Upper lobe of right lung (tissue), 1 donor: ENCODE data around the gene RSPRY1. TPM values are rescaled to one million over a fixed set of nuclear protein-coding genes. Genes with fewer than 3 reads are reported as not detected.

Experiments
- ATAC-seq: fragments of 200-7000 bp; cut with Tn5 transposase; one replicate; pipeline ENCODE4 v1.9.1; 2020; ENCODE audit warnings: mild to moderate bottlenecking, moderate library complexity
- DNase-seq: peaks from one replicate; pipeline ENCODE4 v3.0.0-alpha.2; 2020
- H3K27ac ChIP-seq: fragments of 200-600 bp; one replicate; pipeline ENCODE4 v1.8.0; 2022
- H3K27me3 ChIP-seq: fragments of 200-600 bp; one replicate; pipeline ENCODE4 v1.8.0; 2022; ENCODE audit warnings: mild to moderate bottlenecking
- H3K36me3 ChIP-seq: fragments of 200-600 bp; one replicate; pipeline ENCODE4 v1.8.0; 2022
- H3K4me1 ChIP-seq: fragments of 200-600 bp; one replicate; pipeline ENCODE4 v1.8.0; 2022
- H3K4me3 ChIP-seq: fragments of 200-600 bp; one replicate; pipeline ENCODE4 v1.8.0; 2022; ENCODE audit warnings: mild to moderate bottlenecking
- H3K9me3 ChIP-seq: fragments of 200-600 bp; one replicate; pipeline ENCODE4 v1.8.0; 2022
- CTCF ChIP-seq: fragments of 200-600 bp; IDR thresholded peaks from one replicate; pipeline ENCODE4 v1.8.0; 2022; ENCODE audit warnings: antibody characterized with exemption
- intact Hi-C: fragments of 100-400 bp; cut with DNase I; formaldehyde crosslinking; loops from one replicate; pipeline ENCODE4 v1.11.0; 2022
- total RNA-seq: library from RNA; stranded (reverse); fragmentation: NEBNext Ultra II Directional; extraction: Animal tissue kit (Norgen Biotek cat#: 25700); gene quantifications from one replicate; pipeline ENCODE4 v1.2.1, GENCODE V29; 2021
- donor health status: DM: no; HTN: yes; CAD: no; lungs with severe emphysema.

Gene RSPRY1
- total RNA-seq, 1 donor from 2014 or later, result 36.2 TPM

GRCh38 chr16:57234707-57235092, 48.6 kb downstream of the RSPRY1 start:
- Histone ChIP-seq H3K27me3 (no peaks in the 10 kb centered on the region), H3K4me1 (no peaks in the 10 kb centered on the region), H3K4me3 (no peak overlapping the region), H3K9me3 (no peaks in the 10 kb centered on the region), H3K27ac (no peak overlapping the region), H3K36me3 (peaks cover 90% of the 10 kb centered on the region)
- no peak for ATAC-seq
- DNase-seq, result no peak
- TF ChIP-seq CTCF, result no peak
- intact Hi-C loops, result no loop called here

GRCh38 chr16:57235128-57236021, 49.2 kb downstream of the RSPRY1 start:
- peaks cover 89% of the 10 kb centered on the region for H3K36me3 ChIP-seq
- no peak overlapping the region for H3K27ac ChIP-seq
- no peaks in the 10 kb centered on the region for H3K27me3 ChIP-seq
- intact Hi-C loops, result no loop called here
- H3K4me1 ChIP-seq, result no peaks in the 10 kb centered on the region
- no peak overlapping the region for H3K4me3 ChIP-seq
- no peaks in the 10 kb centered on the region for H3K9me3 ChIP-seq
- TF ChIP-seq CTCF, result no peak
- peak; percentile 53 for ATAC-seq
- DNase-seq, result no peak

GRCh38 chr16:57236022-57236350, 49.9 kb downstream of the RSPRY1 start:
- ATAC-seq, result no peak
- intact Hi-C loops, result no loop called here
- no peaks in the 10 kb centered on the region for H3K9me3 ChIP-seq
- DNase-seq, result no peak
- no peaks in the 10 kb centered on the region for H3K4me1 ChIP-seq
- no peak overlapping the region for H3K4me3 ChIP-seq
- no peak overlapping the region for H3K27ac ChIP-seq
- H3K36me3 ChIP-seq, result peaks cover 83% of the 10 kb centered on the region
- no peak for TF ChIP-seq CTCF
- no peaks in the 10 kb centered on the region for H3K27me3 ChIP-seq

- Histone ChIP-seq H3K4me3 (no peak overlapping the region), H3K27me3 (no peaks in the 10 kb centered on the region), H3K9me3 (no peaks in the 10 kb centered on the region), H3K27ac (no peak overlapping the region), H3K4me1 (no peaks in the 10 kb centered on the region), H3K36me3 (peaks cover 56% of the 10 kb centered on the region)
- DNase-seq (no peak), ATAC-seq (no peak)
- TF ChIP-seq CTCF, result no peak
- intact Hi-C loops, result no loop called here
Observed at GRCh38 chr16:57238682-57239081, 52.6 kb downstream of the RSPRY1 start.

GRCh38 chr16:57239107-57239506, 53.0 kb downstream of the RSPRY1 start:
- Histone ChIP-seq H3K27ac (no peak overlapping the region), H3K4me1 (no peaks in the 10 kb centered on the region), H3K27me3 (no peaks in the 10 kb centered on the region), H3K4me3 (no peak overlapping the region), H3K9me3 (no peaks in the 10 kb centered on the region), H3K36me3 (peaks cover 52% of the 10 kb centered on the region)
- no peak for TF ChIP-seq CTCF
- ATAC-seq (no peak), DNase-seq (no peak)
- intact Hi-C loops, result no loop called here
